Pons (tissue), 1 donor: Measurements from ENCODE around the gene GNB1L.

Experiments used
- DNase-seq: peaks from one replicate; pipeline ENCODE4 v3.0.0-alpha.2; 2016; ENCODE audit warnings: low spot score

The GNB1L gene

DNA sequence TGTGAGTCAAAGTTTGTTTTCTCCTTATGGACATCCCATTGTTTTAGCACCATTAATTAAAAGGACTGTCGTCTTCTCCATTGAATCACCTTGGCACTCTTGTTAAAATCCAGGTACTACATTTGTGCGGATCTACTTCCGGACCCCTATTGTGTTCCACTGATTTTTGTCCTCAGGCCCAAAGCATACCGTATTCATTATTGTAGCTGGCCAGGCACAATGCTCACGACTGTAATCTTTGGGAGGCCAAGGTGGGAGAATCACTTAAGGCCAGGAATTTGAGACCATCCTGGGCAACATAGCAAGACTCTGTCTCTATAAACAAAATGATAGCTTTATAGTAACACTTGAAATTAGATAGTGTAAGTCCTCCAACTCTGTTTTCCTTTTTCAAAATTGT, 8.9 kb upstream of the GNB1L start:
- no peak for DNase-seq

GRCh38 chr22:19862619-19863246, 8.1 kb upstream of the GNB1L start:
- no peak for DNase-seq

GRCh38 chr22:19859861-19860510, 5.3 kb upstream of the GNB1L start:
- no peak for DNase-seq

DNA sequence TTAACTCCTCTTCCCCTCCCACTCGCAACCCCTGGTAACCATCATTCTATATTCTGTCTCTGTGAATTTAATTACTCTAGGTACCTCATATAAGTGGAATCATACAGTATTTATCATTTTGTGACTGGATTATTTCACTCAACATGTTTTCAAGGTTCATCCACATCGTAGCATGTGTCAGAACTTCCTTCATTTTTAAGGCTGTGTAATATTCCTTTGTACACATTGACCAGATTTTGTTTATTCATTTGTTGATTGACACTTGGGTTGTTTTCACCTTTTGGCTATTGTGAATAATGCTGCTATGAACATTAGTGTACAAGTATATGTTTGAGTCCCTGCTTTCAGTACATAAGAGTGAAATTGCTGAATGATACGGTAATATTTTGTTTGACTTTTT, 2.7 kb upstream of the GNB1L start:
- no peak for DNase-seq

- DNase-seq: peak; percentile 43
These were observed 1.1 kb upstream of the GNB1L start for GRCh38 chr22:19855504-19856409.

DNA sequence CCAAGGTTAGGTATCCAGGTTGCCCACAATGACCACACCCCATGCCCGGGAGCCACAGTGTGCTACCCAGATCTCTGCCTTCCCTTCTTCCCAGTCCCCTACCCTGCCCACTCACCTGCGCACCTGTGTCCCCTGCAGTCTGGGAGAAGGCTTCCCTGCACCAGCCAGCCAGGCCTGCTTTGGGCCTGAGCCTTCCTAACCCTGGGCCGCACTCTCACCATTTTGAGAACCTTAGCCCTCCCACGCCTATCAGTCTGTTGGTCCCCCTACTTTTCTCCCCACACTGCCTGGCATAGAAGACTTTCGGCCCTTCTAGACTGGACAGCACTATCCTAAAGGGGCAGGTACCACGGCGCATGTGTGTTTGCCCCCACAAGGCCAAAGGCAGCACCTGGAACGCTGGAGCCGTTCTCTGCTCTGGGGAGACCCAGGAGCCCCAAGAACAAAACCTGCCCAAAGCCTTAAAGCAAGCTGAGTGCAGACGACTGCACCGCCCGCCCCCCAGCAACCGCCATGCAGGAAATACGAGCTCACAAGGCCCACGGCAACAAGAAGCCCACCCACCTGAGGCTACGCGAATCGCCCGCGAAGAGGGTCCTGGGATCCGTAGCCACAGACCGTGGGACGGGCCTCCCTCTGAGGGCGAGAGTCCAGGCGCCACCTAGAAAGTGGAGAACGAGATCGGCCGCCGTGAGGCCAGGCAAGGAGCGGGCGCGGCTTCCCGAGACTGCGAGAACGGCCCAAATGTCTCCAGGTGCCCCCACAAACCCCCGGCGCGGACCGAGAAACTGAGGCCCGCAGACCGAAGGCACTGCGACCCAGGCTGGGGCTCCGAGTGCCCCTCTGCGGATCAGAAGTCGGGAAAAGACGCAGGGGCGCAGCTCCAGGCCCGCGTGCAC, 546 bp downstream of the GNB1L start:
- DNase-seq: peak; percentile 3

GRCh38 chr22:19853058-19853878, 1.4 kb downstream of the GNB1L start:
- no peak for DNase-seq

DNA sequence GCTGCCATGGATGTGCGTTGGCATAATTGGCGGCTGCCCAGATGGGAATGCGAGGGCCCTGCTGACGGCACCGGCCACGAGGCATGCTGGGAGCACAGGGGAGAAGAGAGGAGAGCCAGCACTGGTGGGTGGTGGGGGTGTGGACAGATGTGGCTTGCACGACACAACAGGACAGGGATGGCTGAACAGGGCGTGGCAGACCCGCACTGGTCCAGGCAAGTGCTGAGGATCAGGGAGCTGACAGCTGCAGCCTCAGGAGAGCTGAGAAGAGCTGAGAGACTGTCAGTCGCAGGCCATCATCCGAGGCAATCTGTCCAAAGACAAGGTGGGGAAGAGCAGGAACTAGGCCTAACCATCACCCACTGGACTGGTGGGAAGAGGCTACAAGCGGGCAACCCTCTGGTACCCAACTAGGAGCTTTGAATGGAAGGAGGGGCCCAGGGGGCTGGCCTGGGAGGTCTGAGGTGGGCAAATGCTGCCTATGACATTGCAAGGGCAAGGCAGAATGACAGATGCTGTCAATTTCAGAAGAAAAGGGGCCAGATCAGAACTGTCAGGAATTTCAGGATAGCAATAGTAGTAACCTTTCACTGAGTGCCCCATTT, 2.4 kb downstream of the GNB1L start:
- DNase-seq: no peak

DNA sequence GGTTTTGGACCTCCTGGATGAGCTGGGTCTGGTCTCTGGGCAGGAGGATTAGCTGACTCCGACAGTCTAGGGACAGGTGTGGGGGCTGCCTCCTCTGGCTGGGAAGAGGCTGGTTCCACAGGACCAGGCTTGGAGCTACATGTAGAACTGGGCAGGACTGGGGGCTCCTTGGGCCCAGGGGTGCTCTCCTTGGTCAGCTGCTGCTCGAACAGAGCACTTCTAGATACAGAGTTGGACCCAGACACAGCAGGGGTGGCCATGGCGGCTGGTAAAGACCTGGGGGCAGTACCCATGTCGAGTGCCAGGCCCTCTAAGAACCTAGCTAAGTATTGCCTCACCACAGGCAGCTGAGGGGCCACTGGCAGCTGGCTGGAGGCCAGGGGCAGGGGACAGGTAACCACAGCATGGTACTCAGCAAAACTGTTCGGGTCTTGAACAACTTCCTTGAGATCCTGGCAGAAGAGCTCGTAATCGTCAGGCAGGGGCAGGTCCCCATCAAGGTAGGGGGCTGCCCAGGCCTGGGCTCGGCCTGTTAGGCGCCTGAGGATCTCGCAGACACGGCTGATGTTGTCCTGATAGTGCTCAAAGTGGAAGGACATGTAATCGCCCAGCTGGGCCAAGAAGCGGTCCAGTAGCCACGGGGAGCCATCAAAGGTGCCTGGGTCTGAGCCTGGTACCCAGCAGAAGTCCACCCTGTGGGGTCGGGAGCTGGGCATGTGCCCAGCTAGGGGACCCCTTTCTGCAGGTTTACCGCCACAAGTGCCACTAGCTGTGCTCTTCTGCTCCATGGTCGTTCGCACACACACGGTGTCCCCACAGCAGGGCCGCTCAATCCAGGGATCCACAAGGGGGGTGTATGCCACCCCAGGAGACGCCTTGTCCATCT, 3.1 kb downstream of the GNB1L start:
- no peak for DNase-seq

DNA sequence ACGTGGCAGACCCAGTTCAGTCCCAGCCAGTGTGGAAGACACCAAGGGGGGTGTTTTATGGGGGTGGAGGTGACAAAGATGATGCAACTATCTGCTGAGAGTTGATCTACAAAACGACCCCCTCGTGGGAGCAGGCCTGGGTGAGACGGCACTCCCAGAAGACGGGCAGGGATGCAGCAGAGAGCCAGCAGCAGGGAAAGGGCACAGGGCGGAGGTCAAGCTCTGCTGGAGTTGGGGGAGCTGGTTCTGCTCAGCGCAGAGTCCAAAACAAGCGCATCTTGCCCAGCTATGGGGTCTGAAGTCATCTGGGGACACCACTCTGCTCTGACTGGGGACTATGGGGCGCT, 3.9 kb downstream of the GNB1L start:
- DNase-seq: no peak

DNA sequence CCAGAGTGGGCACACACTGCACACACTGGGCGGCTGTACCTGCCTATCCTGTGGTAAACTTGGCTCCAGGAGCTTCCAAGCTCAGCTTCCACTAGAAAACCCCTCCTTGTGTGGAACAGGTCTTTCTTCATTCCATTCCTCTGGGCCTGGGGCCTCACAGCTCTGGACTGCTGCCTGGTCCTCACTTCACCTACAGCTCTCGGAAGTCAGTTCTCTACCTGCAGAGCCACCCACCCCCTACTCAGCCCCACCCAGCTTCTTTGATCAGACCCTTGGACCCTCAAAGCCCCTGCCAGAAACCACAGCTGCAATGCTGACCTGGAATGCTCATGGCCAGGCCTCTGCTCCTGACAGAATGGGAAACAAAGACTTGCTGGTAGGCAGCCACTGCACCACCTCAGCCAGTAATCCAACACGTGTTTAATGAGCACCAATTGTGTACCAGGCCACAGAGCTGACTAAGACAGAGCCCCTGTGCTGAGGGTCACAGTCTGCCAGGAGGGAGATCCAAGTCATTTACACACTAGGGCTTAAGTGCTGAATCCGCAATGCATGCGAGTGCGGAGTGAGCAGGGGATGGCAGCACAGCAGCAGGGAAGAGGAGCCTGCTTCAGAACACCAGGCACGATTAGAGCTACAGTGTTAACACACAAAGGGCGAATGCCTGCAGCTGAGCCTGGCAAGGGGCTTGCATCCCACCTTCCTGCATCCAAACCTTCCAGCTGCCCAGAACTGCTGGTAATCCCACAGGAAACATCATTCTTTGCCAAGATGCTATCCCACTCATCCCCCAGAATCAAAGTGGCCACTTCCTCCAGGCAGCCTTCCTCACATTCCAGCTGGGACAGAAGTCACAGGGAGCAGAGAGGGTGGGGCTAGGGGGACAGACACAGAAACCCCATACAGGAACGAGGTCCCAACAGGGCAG, 4.6 kb downstream of the GNB1L start:
- no peak for DNase-seq

DNA sequence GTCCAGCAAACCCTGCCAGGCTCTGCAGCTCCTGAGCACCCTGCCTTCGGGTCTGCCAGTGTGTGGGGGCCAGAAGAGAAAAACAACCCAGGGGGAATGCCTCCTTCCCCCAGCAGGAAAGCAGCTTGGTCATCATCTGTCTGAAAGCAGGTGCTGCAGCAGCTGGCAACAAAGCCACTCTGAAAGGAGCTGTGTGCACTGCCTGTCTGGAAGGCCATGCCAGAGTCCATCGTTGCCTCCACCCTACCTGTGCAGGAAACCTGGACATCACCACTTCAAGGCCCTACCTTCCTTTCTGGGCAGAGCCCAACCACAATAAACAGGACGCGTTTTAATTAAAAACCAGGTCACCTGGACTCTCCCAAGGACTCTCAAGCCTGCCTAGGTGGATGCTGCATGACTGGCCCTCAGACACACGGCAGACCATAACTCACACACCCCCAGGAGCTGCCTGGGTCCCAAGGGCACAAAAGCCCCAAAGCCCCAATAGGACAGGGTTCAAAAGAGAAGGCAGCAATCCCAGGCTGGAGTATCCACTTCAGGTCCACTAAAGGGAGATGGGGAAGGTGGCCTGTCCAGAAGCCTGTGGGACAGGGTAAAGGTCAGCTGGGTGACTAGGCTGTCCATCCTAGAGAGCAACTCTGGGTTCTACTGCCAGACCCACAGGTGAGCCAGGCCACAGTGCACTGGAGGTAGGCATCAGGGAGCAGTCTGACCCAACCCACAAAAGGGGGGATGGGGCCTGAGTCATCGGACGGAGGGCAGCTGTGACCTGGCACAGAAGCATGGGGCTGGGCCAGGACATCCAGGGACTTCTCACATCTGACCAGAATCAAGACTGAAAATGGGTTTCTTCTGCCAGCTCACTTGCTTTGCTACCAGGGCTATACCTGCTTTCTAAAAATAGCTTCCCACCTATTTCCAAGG, 6.1 kb downstream of the GNB1L start:
- DNase-seq: no peak

- no peak for DNase-seq
These were observed 7.4 kb downstream of the GNB1L start for GRCh38 chr22:19847345-19847632.

DNA sequence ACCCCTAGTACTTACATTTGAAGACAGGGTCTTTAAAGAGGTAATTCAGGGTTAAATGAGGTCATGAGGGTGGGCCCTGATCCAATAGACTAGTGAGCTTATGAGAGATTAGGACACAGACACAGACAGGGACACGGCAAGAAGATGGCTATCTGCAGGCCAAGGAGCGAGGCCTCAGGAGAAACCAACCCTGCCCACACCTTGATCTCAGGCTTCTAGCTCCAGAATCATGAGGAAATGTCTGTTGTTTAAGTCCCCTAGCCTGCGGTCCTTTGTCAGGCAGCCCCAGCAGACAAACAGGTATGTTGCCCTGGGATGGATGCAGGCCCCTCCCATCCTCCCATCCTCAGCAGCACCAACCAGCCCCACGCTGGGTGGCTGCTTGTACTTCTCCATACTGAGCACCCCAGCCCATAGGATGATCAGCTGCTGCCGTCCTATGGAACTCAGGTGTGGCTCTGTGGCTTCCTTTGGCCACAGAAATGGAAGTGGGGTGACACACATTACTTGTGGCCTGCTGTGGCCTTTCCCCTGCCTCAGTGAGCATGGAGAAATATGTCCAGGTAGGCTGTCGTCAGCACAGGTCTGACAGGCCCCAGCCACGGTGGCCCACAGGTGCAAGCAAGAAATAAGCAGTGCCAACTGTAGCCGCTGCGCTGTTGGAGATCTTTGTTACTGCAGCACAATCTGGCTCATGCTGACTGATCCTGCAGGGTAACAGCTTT, 7.9 kb downstream of the GNB1L start:
- no peak for DNase-seq

- DNase-seq: no peak
These were observed 9.5 kb downstream of the GNB1L start for GRCh38 chr22:19845054-19845722.

- peak; percentile 38 for DNase-seq
These were observed 10.2 kb downstream of the GNB1L start for GRCh38 chr22:19844377-19845053.
